ENCODE data around the gene NPRL2. TPM values are rescaled to one million over a fixed set of nuclear protein-coding genes. Genes with fewer than 3 reads are reported as not detected.
A peak's percentile ranks its signal among the peaks of the same experiment; 100 is the strongest.

NPRL2 gene
- total and polyA plus RNA-seq, 9 of the 15 experiments (the other 6 are each of a cell fraction or from before 2014, with no cell fraction given), result 17.4 to 40.4 (median 24.4) TPM

DNA sequence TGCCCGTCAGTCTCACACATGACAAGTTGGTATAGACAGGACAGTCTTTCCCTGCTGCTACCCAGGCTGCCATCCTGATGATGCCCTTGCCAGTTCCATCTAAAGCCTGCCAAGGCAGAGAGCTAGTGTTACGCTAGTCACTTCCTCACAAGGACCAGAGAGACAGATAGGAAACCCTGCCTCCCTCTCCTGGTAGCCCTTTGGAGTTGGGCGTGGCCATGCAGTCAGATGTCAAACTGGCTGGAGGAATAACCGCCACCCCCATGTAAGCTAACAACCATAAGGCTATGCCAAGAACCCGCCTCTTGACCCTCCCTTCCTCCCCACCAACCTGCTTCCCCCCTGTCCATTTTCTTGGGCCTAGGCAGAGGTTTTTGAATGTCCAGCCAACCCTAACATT is 6.0 kb upstream of the NPRL2 start:
- WGBS (ENCODE audit: insufficient coverage, low coverage, missing lambda C conversion rate), result 23% methylated on average over 5 of the region's 5 CpGs
- Histone ChIP-seq H3K4me3 (peak overlapping the region; percentile 62), H3K9me3 (replicated peaks; ENCODE audit: control insufficient read depth, insufficient read depth, low read depth, low read length) (no peaks in the 10 kb centered on the region), H3K27me3 (ENCODE audit: control insufficient read depth in 2 of 2, insufficient read depth in 2 of 2, low read length in 2 of 2) (no peaks in the 10 kb centered on the region), H4K20me1 (replicated peaks; ENCODE audit: control insufficient read depth, insufficient read depth, low read length) (peaks cover 31% of the 10 kb centered on the region; the same call in 1 of the 2 replicates), H3K79me2 (ENCODE audit: control insufficient read depth, insufficient read depth, low read length) (peaks cover 46% of the 10 kb centered on the region), H3K4me1 (replicated peaks in 1 of 2; ENCODE audit: control insufficient read depth in 2 of 2, insufficient read depth in 2 of 2, low read length in 2 of 2) (peaks cover 30 to 45% of the 10 kb centered on the region in 2 experiments; a peak in 4 of 5 replicates), H3K27ac (ENCODE audit: extremely low read depth, low read depth, low read length) (no peak overlapping the region; the same call in 2 of the 3 replicates), H2AFZ (ENCODE audit: low read depth, low read length) (no peak overlapping the region), H3K36me3 (ENCODE audit: control insufficient read depth, insufficient read depth, low read length) (peaks cover 45% of the 10 kb centered on the region; the same call in 2 of the 3 replicates), H3K9me1 (ENCODE audit: control insufficient read depth, insufficient read depth, low read length) (peaks cover 6% of the 10 kb centered on the region), H3K9ac (ENCODE audit: insufficient read depth in 1 of 2, low read depth in 2 of 2, low read length in 2 of 2) (peak overlapping the region; percentile 73 to 74; a peak in 2 of 4 replicates), H3K4me2 (ENCODE audit: insufficient read depth, low read length) (peak overlapping the region; percentile 95)
- DNase-seq (ENCODE audit: extremely low read depth in 1 of 4, low spot score in 3 of 4), result peak in 3 of 4 experiments; percentile 38 to 80 (median 64)
- intact Hi-C loops (cut with micrococcal nuclease) (loop anchor here (5.0 kb wide), 1 partner anchor 256 kb away; the partner anchor contains the start of gene CISH), in situ Hi-C loops (cut with MboI) (no loop called here)
- peak; percentile 62 for ATAC-seq
- ChIA-PET CTCF (ENCODE audit: low intra/inter-chr PET ratio) (no interaction called here), POLR2A (interaction anchor here (0.6 to 1.7 kb wide), 8 partner anchors 8 to 221 kb away, joined by 3 to 10 read pairs (median 3); partner anchors contain the start of gene HYAL1)
- peak; percentile 84 for FAIRE-seq
- no TSS peak for BruUV-seq (replicated peaks)
- no peak for TF ChIP-seq RFX5 (IDR thresholded peaks at IDR 0.05; ENCODE audit: low read depth, low read length)
- 0 out of 2 replicates have a peak, but pooled peaks have one; percentile 37 for TF ChIP-seq ZNF707 (CRISPR knock-in tag; conservative IDR thresholded peaks at IDR 0.05)
- TF ChIP-seq ELF4 (CRISPR knock-in tag; IDR thresholded peaks at IDR 0.05), result 0 out of 2 replicates have a peak, but pooled peaks have one; percentile 29
- TF ChIP-seq SUPT5H (IDR thresholded peaks at IDR 0.05), result no peak
- no peak for TF ChIP-seq DMBX1 (CRISPR knock-in tag; IDR thresholded peaks at IDR 0.05; ENCODE audit: borderline replicate concordance)
- TF ChIP-seq ZNF3 (CRISPR knock-in tag; IDR thresholded peaks at IDR 0.05), result no peak
- peak; percentile 77 for TF ChIP-seq SPI1 (IDR thresholded peaks at IDR 0.05; ENCODE audit: borderline replicate concordance, low read depth, low read length)
- TF ChIP-seq SP1 (CRISPR knock-in tag; IDR thresholded peaks at IDR 0.05), result peak; percentile 34; the same call in 1 of the 2 replicates
- TF ChIP-seq SIN3A (IDR thresholded peaks at IDR 0.05; ENCODE audit: borderline replicate concordance in 2 of 2, control insufficient read depth in 1 of 2, low read depth in 2 of 2, low read length in 2 of 2), result peak in 1 of 2 experiments; percentile 71; a peak in 1 of 4 replicates
- TF ChIP-seq, protein P1, sequence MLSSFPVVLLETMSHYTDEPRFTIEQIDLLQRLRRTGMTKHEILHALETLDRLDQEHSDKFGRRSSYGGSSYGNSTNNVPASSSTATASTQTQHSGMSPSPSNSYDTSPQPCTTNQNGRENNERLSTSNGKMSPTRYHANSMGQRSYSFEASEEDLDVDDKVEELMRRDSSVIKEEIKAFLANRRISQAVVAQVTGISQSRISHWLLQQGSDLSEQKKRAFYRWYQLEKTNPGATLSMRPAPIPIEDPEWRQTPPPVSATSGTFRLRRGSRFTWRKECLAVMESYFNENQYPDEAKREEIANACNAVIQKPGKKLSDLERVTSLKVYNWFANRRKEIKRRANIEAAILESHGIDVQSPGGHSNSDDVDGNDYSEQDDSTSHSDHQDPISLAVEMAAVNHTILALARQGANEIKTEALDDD (IDR thresholded peaks at IDR 0.05), result peak; percentile 26; the same call in 1 of the 2 replicates
- TF ChIP-seq, protein P2, sequence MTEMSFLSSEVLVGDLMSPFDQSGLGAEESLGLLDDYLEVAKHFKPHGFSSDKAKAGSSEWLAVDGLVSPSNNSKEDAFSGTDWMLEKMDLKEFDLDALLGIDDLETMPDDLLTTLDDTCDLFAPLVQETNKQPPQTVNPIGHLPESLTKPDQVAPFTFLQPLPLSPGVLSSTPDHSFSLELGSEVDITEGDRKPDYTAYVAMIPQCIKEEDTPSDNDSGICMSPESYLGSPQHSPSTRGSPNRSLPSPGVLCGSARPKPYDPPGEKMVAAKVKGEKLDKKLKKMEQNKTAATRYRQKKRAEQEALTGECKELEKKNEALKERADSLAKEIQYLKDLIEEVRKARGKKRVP (CRISPR knock-in tag; IDR thresholded peaks at IDR 0.05), result no peak
- TF ChIP-seq, protein P3, sequence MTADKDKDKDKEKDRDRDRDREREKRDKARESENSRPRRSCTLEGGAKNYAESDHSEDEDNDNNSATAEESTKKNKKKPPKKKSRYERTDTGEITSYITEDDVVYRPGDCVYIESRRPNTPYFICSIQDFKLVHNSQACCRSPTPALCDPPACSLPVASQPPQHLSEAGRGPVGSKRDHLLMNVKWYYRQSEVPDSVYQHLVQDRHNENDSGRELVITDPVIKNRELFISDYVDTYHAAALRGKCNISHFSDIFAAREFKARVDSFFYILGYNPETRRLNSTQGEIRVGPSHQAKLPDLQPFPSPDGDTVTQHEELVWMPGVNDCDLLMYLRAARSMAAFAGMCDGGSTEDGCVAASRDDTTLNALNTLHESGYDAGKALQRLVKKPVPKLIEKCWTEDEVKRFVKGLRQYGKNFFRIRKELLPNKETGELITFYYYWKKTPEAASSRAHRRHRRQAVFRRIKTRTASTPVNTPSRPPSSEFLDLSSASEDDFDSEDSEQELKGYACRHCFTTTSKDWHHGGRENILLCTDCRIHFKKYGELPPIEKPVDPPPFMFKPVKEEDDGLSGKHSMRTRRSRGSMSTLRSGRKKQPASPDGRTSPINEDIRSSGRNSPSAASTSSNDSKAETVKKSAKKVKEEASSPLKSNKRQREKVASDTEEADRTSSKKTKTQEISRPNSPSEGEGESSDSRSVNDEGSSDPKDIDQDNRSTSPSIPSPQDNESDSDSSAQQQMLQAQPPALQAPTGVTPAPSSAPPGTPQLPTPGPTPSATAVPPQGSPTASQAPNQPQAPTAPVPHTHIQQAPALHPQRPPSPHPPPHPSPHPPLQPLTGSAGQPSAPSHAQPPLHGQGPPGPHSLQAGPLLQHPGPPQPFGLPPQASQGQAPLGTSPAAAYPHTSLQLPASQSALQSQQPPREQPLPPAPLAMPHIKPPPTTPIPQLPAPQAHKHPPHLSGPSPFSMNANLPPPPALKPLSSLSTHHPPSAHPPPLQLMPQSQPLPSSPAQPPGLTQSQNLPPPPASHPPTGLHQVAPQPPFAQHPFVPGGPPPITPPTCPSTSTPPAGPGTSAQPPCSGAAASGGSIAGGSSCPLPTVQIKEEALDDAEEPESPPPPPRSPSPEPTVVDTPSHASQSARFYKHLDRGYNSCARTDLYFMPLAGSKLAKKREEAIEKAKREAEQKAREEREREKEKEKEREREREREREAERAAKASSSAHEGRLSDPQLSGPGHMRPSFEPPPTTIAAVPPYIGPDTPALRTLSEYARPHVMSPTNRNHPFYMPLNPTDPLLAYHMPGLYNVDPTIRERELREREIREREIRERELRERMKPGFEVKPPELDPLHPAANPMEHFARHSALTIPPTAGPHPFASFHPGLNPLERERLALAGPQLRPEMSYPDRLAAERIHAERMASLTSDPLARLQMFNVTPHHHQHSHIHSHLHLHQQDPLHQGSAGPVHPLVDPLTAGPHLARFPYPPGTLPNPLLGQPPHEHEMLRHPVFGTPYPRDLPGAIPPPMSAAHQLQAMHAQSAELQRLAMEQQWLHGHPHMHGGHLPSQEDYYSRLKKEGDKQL (CRISPR knock-in tag; IDR thresholded peaks at IDR 0.05; ENCODE audit: borderline replicate concordance), result no peak
- no peak for TF ChIP-seq STAG1 (CRISPR knock-in tag; IDR thresholded peaks at IDR 0.05; ENCODE audit: borderline replicate concordance)
- peak; percentile 31; the same call in 1 of the 2 replicates for TF ChIP-seq PKNOX1 (IDR thresholded peaks at IDR 0.05)

All from K562 (cell line).